ENCODE measurements around the gene IRAK1.

GRCh38 chrX:154051201-154051810 is 31.6 kb upstream of the IRAK1 start:
- no peak for TF ChIP-seq HMGXB3 (CRISPR knock-in tag; IDR thresholded peaks at IDR 0.05; ENCODE audit: borderline replicate concordance)
- TF ChIP-seq TOPORS (CRISPR knock-in tag; IDR thresholded peaks at IDR 0.05): no peak
- no peak for TF ChIP-seq SPEN (CRISPR knock-in tag; IDR thresholded peaks at IDR 0.05; ENCODE audit: low read depth)
- TF ChIP-seq DMAP1 (CRISPR knock-in tag; IDR thresholded peaks at IDR 0.05): no peak

Data from HepG2 (cell line).